HCT116 (cell line): ENCODE results near the gene AHCTF1. TPM values are rescaled to one million over a fixed set of nuclear protein-coding genes. Genes with fewer than 3 reads are reported as not detected.

ENCODE experiments used
- ATAC-seq: fragments of 200-7000 bp; cut with Tn5 transposase; 2 replicates; pipeline ENCODE4 v1.9.1; 2020; ENCODE audit warnings: mild to moderate bottlenecking, moderate library complexity
- BruUV-seq: library from RNA; stranded (reverse); fragments of 400-500 nt; replicated peaks from 2 replicates; lab custom pipeline; 2021; lab: Mats Ljungman, UMichigan
- CTCF ChIA-PET: fragments of 300-600 bp; sonication (Branson Sonifier 250); formaldehyde crosslinking; loops from one replicate; lab custom pipeline; 2021; ENCODE audit warnings: antibody characterized with exemption; lab: Charles Lee
- POLR2A ChIA-PET: fragments of 300-600, 350-600 bp; sonication (Branson Sonifier 250); formaldehyde crosslinking; loops from one replicate; lab custom pipeline; 2021; ENCODE audit warnings: antibody characterized with exemption; lab: Charles Lee
- RAD21 ChIA-PET, 2 experiments: fragments of 300-600 bp; sonication (Branson Sonifier 250); formaldehyde crosslinking; loops; one replicate each; lab custom pipeline; 2023; ENCODE audit warnings: low total read pairs in 2 of 2; ENCODE audit not compliant: uncharacterized antibody in 2 of 2, unreplicated experiment in 2 of 2, low non-redundant PET in 1 of 2; lab: Charles Lee
- DNase-seq: peaks from one replicate; pipeline ENCODE4 v3.0.0-alpha.2; 2010; ENCODE audit warnings: low read depth, low spot score
- H2AFZ ChIP-seq: fragments of 200-600 bp; shearing (Covaris generic), sonication (generic); 2 replicates; pipeline ENCODE4 v1.6.1; 2017; ENCODE audit warnings: low read depth, mixed run types, mixed read lengths, antibody characterized with exemption, low read length; ENCODE audit not compliant: poor library complexity, severe bottlenecking
- H3K27ac ChIP-seq: 2 replicates; pipeline ENCODE4 v1.5.1; 2012; ENCODE audit warnings: low read depth, low read length
- H3K27me3 ChIP-seq: fragments of 200-600 bp; sonication (generic); 2 replicates; pipeline ENCODE4 v1.6.1; 2016; ENCODE audit warnings: mixed run types, low read length, mixed read lengths; ENCODE audit not compliant: insufficient read depth
- H3K36me3 ChIP-seq, 2 experiments: fragments of 200-500 bp in 1 of 2; fragments of 200-600 bp in 1 of 2; sonication (Bioruptor generic) in 1 of 2; sonication (generic) in 1 of 2; 2 replicates each; pipeline versions ENCODE4 v1.5.1 to v1.6.1; 2014 to 2016; ENCODE audit warnings: low read length in 2 of 2, inconsistent platforms in 1 of 2, mixed read lengths in 1 of 2, mixed run types in 1 of 2; ENCODE audit not compliant: insufficient read depth in 2 of 2, control insufficient read depth in 1 of 2
- H3K4me1 ChIP-seq, 2 experiments: fragments of 200-600 bp in 1 of 2; sonication (generic) in 1 of 2; 2 replicates each; pipeline versions ENCODE4 v1.5.1 to v1.6.1; 2012 to 2017; ENCODE audit warnings: low read length in 2 of 2, inconsistent platforms in 1 of 2, mild to moderate bottlenecking in 1 of 2, mixed read lengths in 1 of 2, mixed run types in 1 of 2, moderate library complexity in 1 of 2; ENCODE audit not compliant: insufficient read depth in 2 of 2, control insufficient read depth in 1 of 2
- H3K4me2 ChIP-seq: fragments of 200-600 bp; sonication (generic); 2 replicates; pipeline ENCODE4 v1.6.1; 2017; ENCODE audit warnings: mixed run types, low read length, mixed read lengths
- H3K4me3 ChIP-seq, 2 experiments: fragments of 200-600 bp in 1 of 2; sonication (generic) in 1 of 2; replicated peaks in 1 of 2; 2 replicates each; pipeline ENCODE4 v1.5.1; 2011 to 2016; ENCODE audit warnings: low read length in 2 of 2, control low read depth in 1 of 2, low read depth in 1 of 2, mild to moderate bottlenecking in 1 of 2, mixed read lengths in 1 of 2, mixed run types in 1 of 2
- H3K79me2 ChIP-seq: fragments of 200-600 bp; sonication (generic); 2 replicates; pipeline ENCODE4 v1.6.1; 2017; ENCODE audit warnings: mild to moderate bottlenecking, mixed run types, low read length, moderate library complexity, mixed read lengths; ENCODE audit not compliant: insufficient read depth
- H3K9ac ChIP-seq: fragments of 200-600 bp; sonication (generic); 2 replicates; pipeline ENCODE4 v1.6.1; 2016; ENCODE audit warnings: low read length, mixed read lengths
- H3K9me2 ChIP-seq: fragments of 200-600 bp; sonication (generic), shearing (Covaris generic); 2 replicates; pipeline ENCODE4 v1.6.1; 2017; ENCODE audit warnings: mixed run types, mild to moderate bottlenecking, moderate library complexity; ENCODE audit not compliant: insufficient read depth
- H3K9me3 ChIP-seq, 2 experiments: fragments of 200-500 bp in 1 of 2; fragments of 200-600 bp in 1 of 2; sonication (Bioruptor generic) in 1 of 2; sonication (generic) in 1 of 2; 2 replicates each; pipeline ENCODE4 v1.6.1; 2014 to 2017; ENCODE audit warnings: low read length in 2 of 2, mixed read lengths in 2 of 2, inconsistent platforms in 1 of 2, low read depth in 1 of 2, mild to moderate bottlenecking in 1 of 2, mixed run types in 1 of 2, moderate library complexity in 1 of 2; ENCODE audit not compliant: control insufficient read depth in 1 of 2, insufficient read depth in 1 of 2
- H4K20me1 ChIP-seq: fragments of 200-600 bp; sonication (generic), shearing (Covaris generic); 2 replicates; pipeline ENCODE4 v1.6.1; 2017; ENCODE audit warnings: mixed run types, mild to moderate bottlenecking, moderate library complexity; ENCODE audit not compliant: insufficient read depth
- CEBPB ChIP-seq: IDR thresholded peaks from 2 replicates; pipeline ENCODE4 v1.6.1; 2012; ENCODE audit warnings: low read depth
- EGR1 ChIP-seq: IDR thresholded peaks from 2 replicates; pipeline ENCODE4 v1.6.1; 2012; ENCODE audit warnings: low read depth
- ELF1 ChIP-seq: IDR thresholded peaks from 2 replicates; pipeline ENCODE4 v1.6.1; 2012; ENCODE audit warnings: low read depth, borderline replicate concordance
- POLR2AphosphoS5 ChIP-seq: IDR thresholded peaks from 2 replicates; pipeline ENCODE4 v1.6.1; 2011; ENCODE audit warnings: mild to moderate bottlenecking, low read depth, low read length, moderate library complexity
- TCF7L2 ChIP-seq: IDR thresholded peaks from 2 replicates; pipeline ENCODE4 v1.7.0; 2011; ENCODE audit warnings: borderline replicate concordance, inconsistent platforms; ENCODE audit not compliant: insufficient read depth, insufficient read length; ENCODE audit errors: extremely low read depth
- YY1 ChIP-seq: IDR thresholded peaks from 2 replicates; pipeline ENCODE4 v1.6.1; 2011; ENCODE audit warnings: low read length, low read depth, moderate library complexity, mild to moderate bottlenecking; ENCODE audit not compliant: insufficient replicate concordance; ENCODE audit errors: extremely low read depth
- ZNF274 ChIP-seq: fragments of 200-500 bp; sonication (Bioruptor generic); IDR thresholded peaks from 2 replicates; pipeline ENCODE4 v1.6.1; 2014; ENCODE audit warnings: mild to moderate bottlenecking, low read depth, low read length, inconsistent platforms
- intact Hi-C: fragments of 100-400 bp; cut with micrococcal nuclease; formaldehyde crosslinking; loops from 2 replicates; pipeline ENCODE4 v1.10.0; 2022
- total RNA-seq: library from RNA; stranded (reverse); gene quantifications from one replicate; pipeline ENCODE4 v1.2.1, GENCODE V29; 2021; ENCODE audit not compliant: unreplicated experiment
- TF ChIP-seq, protein P1 (sequence below): IDR thresholded peaks from 2 replicates; pipeline ENCODE4 v1.6.1; 2011; ENCODE audit warnings: mild to moderate bottlenecking, low read length, moderate library complexity; ENCODE audit not compliant: insufficient replicate concordance; ENCODE audit errors: extremely low read depth
- TF ChIP-seq, protein P2 (sequence below): IDR thresholded peaks from 2 replicates; pipeline ENCODE4 v1.6.1; 2012; ENCODE audit warnings: low read depth
- TF ChIP-seq, protein P3 (sequence below): IDR thresholded peaks from 2 replicates; pipeline ENCODE4 v1.6.1; 2012
- TF ChIP-seq, protein P4 (sequence below), 3 experiments: fragments of 200-600 bp in 1 of 3; sonication (generic) in 1 of 3; IDR thresholded peaks in 2 of 3; conservative IDR thresholded peaks in 1 of 3; 2 replicates each; pipeline ENCODE4 v1.5.1; 2012 to 2017; ENCODE audit warnings: low read depth in 2 of 3, low read length in 2 of 3, antibody characterized with exemption in 1 of 3, borderline replicate concordance in 1 of 3, control low read depth in 1 of 3, mild to moderate bottlenecking in 1 of 3, mixed read lengths in 1 of 3, mixed run types in 1 of 3, moderate library complexity in 1 of 3; ENCODE audit not compliant: insufficient read depth in 1 of 3

The AHCTF1 gene
- total RNA-seq, 1 experiment from 2014 or later = 56.2 TPM

DNA sequence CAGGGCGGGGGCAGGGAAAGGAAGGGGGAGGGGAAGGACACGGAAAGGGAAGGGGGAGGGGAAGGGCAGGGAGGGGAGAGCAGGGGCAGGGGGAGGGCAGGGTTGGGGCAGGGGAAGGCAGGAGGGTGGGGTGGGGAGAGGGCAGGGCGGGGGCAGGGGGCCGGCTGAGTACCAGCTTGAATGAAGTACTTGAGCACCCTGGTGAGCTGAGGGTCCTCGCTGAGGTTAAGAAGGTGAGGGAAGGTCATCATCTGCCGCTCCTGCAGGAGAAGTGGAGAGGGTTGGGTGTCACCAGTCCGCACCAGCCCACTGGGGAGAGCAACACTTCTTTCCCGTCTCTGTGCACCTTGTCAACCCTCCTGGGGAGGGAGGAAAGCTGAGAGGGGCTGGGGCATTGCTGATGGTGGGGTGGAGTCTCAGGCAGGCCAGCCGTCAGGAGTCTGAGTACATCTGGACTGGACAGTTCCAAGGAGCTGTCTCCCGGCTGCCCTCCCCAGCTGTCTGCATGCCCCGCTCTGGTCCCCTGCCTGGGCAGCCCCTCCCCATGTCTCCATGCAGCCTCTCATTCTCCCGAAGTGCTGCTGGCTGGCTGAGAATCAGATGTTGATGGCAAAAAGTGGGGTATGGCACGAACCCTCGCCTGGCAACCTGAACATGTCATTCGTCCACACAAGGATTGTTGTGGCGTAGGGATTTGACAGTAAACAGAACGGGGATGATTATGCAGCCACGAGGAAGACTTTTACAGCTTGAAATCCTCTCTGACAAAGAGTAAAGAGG, 137.5 kb downstream of the AHCTF1 start:
- H3K4me3 ChIP-seq = no peak overlapping the region
- ChIA-PET RAD21 (no interaction called here), CTCF (no interaction called here), POLR2A (no interaction called here)
- no peaks in the 10 kb centered on the region for H4K20me1 ChIP-seq
- intact Hi-C loops = no loop called here
- H3K79me2 ChIP-seq = no peaks in the 10 kb centered on the region
- no peaks in the 10 kb centered on the region for H3K9me3 ChIP-seq
- H3K36me3 ChIP-seq = no peaks in the 10 kb centered on the region
- no peaks in the 10 kb centered on the region for H3K4me1 ChIP-seq
- ATAC-seq (no peak), DNase-seq (no peak)
- no peaks in the 10 kb centered on the region for H3K27me3 ChIP-seq
- H2AFZ ChIP-seq = no peak overlapping the region
- H3K9me2 ChIP-seq = no peaks in the 10 kb centered on the region
- no peak overlapping the region for H3K4me2 ChIP-seq
- TF ChIP-seq, protein P1, sequence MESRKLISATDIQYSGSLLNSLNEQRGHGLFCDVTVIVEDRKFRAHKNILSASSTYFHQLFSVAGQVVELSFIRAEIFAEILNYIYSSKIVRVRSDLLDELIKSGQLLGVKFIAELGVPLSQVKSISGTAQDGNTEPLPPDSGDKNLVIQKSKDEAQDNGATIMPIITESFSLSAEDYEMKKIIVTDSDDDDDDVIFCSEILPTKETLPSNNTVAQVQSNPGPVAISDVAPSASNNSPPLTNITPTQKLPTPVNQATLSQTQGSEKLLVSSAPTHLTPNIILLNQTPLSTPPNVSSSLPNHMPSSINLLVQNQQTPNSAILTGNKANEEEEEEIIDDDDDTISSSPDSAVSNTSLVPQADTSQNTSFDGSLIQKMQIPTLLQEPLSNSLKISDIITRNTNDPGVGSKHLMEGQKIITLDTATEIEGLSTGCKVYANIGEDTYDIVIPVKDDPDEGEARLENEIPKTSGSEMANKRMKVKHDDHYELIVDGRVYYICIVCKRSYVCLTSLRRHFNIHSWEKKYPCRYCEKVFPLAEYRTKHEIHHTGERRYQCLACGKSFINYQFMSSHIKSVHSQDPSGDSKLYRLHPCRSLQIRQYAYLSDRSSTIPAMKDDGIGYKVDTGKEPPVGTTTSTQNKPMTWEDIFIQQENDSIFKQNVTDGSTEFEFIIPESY = no peak
- no peak for TF ChIP-seq YY1
- TF ChIP-seq CEBPB = no peak
- no peak for TF ChIP-seq POLR2AphosphoS5
- TF ChIP-seq, protein P2, sequence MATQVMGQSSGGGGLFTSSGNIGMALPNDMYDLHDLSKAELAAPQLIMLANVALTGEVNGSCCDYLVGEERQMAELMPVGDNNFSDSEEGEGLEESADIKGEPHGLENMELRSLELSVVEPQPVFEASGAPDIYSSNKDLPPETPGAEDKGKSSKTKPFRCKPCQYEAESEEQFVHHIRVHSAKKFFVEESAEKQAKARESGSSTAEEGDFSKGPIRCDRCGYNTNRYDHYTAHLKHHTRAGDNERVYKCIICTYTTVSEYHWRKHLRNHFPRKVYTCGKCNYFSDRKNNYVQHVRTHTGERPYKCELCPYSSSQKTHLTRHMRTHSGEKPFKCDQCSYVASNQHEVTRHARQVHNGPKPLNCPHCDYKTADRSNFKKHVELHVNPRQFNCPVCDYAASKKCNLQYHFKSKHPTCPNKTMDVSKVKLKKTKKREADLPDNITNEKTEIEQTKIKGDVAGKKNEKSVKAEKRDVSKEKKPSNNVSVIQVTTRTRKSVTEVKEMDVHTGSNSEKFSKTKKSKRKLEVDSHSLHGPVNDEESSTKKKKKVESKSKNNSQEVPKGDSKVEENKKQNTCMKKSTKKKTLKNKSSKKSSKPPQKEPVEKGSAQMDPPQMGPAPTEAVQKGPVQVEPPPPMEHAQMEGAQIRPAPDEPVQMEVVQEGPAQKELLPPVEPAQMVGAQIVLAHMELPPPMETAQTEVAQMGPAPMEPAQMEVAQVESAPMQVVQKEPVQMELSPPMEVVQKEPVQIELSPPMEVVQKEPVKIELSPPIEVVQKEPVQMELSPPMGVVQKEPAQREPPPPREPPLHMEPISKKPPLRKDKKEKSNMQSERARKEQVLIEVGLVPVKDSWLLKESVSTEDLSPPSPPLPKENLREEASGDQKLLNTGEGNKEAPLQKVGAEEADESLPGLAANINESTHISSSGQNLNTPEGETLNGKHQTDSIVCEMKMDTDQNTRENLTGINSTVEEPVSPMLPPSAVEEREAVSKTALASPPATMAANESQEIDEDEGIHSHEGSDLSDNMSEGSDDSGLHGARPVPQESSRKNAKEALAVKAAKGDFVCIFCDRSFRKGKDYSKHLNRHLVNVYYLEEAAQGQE = no peak
- TF ChIP-seq ELF1 = no peak
- TF ChIP-seq, protein P3, sequence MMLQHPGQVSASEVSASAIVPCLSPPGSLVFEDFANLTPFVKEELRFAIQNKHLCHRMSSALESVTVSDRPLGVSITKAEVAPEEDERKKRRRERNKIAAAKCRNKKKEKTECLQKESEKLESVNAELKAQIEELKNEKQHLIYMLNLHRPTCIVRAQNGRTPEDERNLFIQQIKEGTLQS = no peak
- TF ChIP-seq ZNF274 = no peak
- no peak for TF ChIP-seq EGR1
- no peak for TF ChIP-seq TCF7L2
- TF ChIP-seq, protein P4, sequence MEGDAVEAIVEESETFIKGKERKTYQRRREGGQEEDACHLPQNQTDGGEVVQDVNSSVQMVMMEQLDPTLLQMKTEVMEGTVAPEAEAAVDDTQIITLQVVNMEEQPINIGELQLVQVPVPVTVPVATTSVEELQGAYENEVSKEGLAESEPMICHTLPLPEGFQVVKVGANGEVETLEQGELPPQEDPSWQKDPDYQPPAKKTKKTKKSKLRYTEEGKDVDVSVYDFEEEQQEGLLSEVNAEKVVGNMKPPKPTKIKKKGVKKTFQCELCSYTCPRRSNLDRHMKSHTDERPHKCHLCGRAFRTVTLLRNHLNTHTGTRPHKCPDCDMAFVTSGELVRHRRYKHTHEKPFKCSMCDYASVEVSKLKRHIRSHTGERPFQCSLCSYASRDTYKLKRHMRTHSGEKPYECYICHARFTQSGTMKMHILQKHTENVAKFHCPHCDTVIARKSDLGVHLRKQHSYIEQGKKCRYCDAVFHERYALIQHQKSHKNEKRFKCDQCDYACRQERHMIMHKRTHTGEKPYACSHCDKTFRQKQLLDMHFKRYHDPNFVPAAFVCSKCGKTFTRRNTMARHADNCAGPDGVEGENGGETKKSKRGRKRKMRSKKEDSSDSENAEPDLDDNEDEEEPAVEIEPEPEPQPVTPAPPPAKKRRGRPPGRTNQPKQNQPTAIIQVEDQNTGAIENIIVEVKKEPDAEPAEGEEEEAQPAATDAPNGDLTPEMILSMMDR (IDR thresholded peaks at IDR 0.05 in 2 of 3, conservative IDR thresholded peaks at IDR 0.05 in 1 of 3; ENCODE audit: borderline replicate concordance in 1 of 3, insufficient read depth in 1 of 3, low read depth in 2 of 3, low read length in 2 of 3) = no peak
- no peak overlapping the region for H3K9ac ChIP-seq
- no TSS peak for BruUV-seq
- H3K27ac ChIP-seq = no peak overlapping the region
